PC-9 (cell line): ENCODE results near the gene FAM168A. TPM values are rescaled to one million over a fixed set of nuclear protein-coding genes. Genes with fewer than 3 reads are reported as not detected.

Source experiments
- BruUV-seq: library from RNA; stranded (reverse); fragments of 400-500 nt; replicated peaks from 2 replicates; lab custom pipeline; 2021; lab: Mats Ljungman, UMichigan
- CTCF ChIA-PET: fragments of 300-600 bp; sonication (Branson Sonifier 250); formaldehyde crosslinking; loops from one replicate; lab custom pipeline; 2022; ENCODE audit warnings: antibody characterized with exemption; lab: Charles Lee
- POLR2A ChIA-PET: fragments of 300-600 bp; sonication (Branson Sonifier 250); formaldehyde crosslinking; loops from one replicate; lab custom pipeline; 2022; ENCODE audit warnings: antibody characterized with exemption; ENCODE audit not compliant: unreplicated experiment; lab: Charles Lee
- DNase-seq, 2 experiments: peaks; one replicate each; pipeline versions ENCODE4 v3.0.0 to v3.0.0-alpha.2; 2015 to 2022; ENCODE audit warnings: mixed read lengths in 1 of 2
- H2AFZ ChIP-seq: fragments of 200-600 bp; sonication (generic); 2 replicates; pipeline ENCODE4 v1.8.1; 2017; ENCODE audit warnings: antibody characterized with exemption
- H3F3A ChIP-seq: fragments of 200-600 bp; sonication (generic); 2 replicates; pipeline ENCODE4 v1.8.1; 2017; ENCODE audit warnings: antibody characterized with exemption, mild to moderate bottlenecking, low read depth; ENCODE audit not compliant: insufficient read depth
- H3K27ac ChIP-seq: fragments of 200-600 bp; sonication (generic); 2 replicates; pipeline ENCODE4 v1.6.1; 2016; ENCODE audit warnings: mixed run types
- H3K27me3 ChIP-seq: fragments of 200-600 bp; sonication (generic); 2 replicates; pipeline ENCODE4 v1.6.1; 2016; ENCODE audit warnings: low read depth, mixed run types; ENCODE audit not compliant: insufficient read depth
- H3K36me3 ChIP-seq: fragments of 200-600 bp; sonication (generic); 2 replicates; pipeline ENCODE4 v1.6.1; 2016; ENCODE audit warnings: low read depth, mixed run types
- H3K4me1 ChIP-seq: fragments of 200-600 bp; sonication (generic); replicated peaks from 2 replicates; pipeline ENCODE4 v1.6.1; 2016; ENCODE audit warnings: mixed run types; ENCODE audit not compliant: insufficient read depth
- H3K4me2 ChIP-seq: fragments of 200-600 bp; sonication (generic); 2 replicates; pipeline ENCODE4 v1.6.1; 2017; ENCODE audit warnings: mixed run types
- H3K4me3 ChIP-seq: fragments of 200-600 bp; sonication (generic); 2 replicates; pipeline ENCODE4 v1.6.1; 2016; ENCODE audit warnings: mixed run types
- H3K79me2 ChIP-seq: fragments of 200-600 bp; sonication (generic); 2 replicates; pipeline ENCODE4 v1.6.1; 2017; ENCODE audit warnings: low read depth, mixed run types
- H3K9me2 ChIP-seq: fragments of 200-600 bp; sonication (generic); 2 replicates; pipeline ENCODE4 v1.8.1; 2017; ENCODE audit warnings: mild to moderate bottlenecking; ENCODE audit not compliant: insufficient read depth
- H3K9me3 ChIP-seq: fragments of 200-600 bp; sonication (generic); 2 replicates; pipeline ENCODE4 v1.8.1; 2016; ENCODE audit warnings: low read depth; ENCODE audit not compliant: insufficient read depth
- H4K20me1 ChIP-seq: fragments of 200-600 bp; sonication (generic); 2 replicates; pipeline ENCODE4 v1.8.1; 2017; ENCODE audit not compliant: insufficient read depth
- CTCF ChIP-seq: fragments of 200-600 bp; sonication (generic); conservative IDR thresholded peaks from 2 replicates; pipeline ENCODE4 v1.6.1; 2017; ENCODE audit warnings: mixed run types, antibody characterized with exemption, mild to moderate bottlenecking, moderate library complexity
- EZH2 ChIP-seq: fragments of 200-600 bp; sonication (generic); IDR thresholded peaks from 2 replicates; pipeline ENCODE4 v1.8.0; 2017; ENCODE audit warnings: antibody characterized with exemption, low read depth
- intact Hi-C: fragments of 100-400 bp; cut with micrococcal nuclease; formaldehyde crosslinking; loops from one replicate; pipeline ENCODE4 v1.10.0; 2022; ENCODE audit not compliant: unreplicated experiment
- total RNA-seq: library from RNA; stranded (reverse); gene quantifications from 2 replicates; pipeline ENCODE4 v1.2.3, GENCODE V29; 2021

FAM168A gene
- total RNA-seq, 1 experiment from 2014 or later: 51.2 TPM

GRCh38 chr11:73399636-73400035 is 198.3 kb downstream of the FAM168A start:
- Histone ChIP-seq H3K79me2 (no peaks in the 10 kb centered on the region), H3K4me3 (no peak overlapping the region), H3K27me3 (no peaks in the 10 kb centered on the region), H3K36me3 (no peaks in the 10 kb centered on the region), H3K4me2 (no peak overlapping the region), H3K4me1 (no peaks in the 10 kb centered on the region), H3K9me3 (no peaks in the 10 kb centered on the region), H3K9me2 (no peaks in the 10 kb centered on the region), H4K20me1 (no peaks in the 10 kb centered on the region), H3K27ac (no peak overlapping the region), H2AFZ (no peak overlapping the region), H3F3A (no peaks in the 10 kb centered on the region)
- DNase-seq: no peak
- BruUV-seq: no TSS peak
- intact Hi-C loops: no loop called here
- CTCF ChIA-PET: no interaction called here
- POLR2A ChIA-PET: no interaction called here
- TF ChIP-seq EZH2 (no peak), CTCF (no peak)

- H3K27me3 ChIP-seq: no peaks in the 10 kb centered on the region
- TF ChIP-seq EZH2 (no peak), CTCF (no peak)
- H3K4me3 ChIP-seq: no peak overlapping the region
- CTCF ChIA-PET: interaction anchor here (0.6 kb wide), 1 partner anchor 8 kb away, joined by 4 read pairs; no protein-coding TSS in a partner anchor
- BruUV-seq: no TSS peak
- H2AFZ ChIP-seq: no peak overlapping the region
- no peaks in the 10 kb centered on the region for H3F3A ChIP-seq
- no peaks in the 10 kb centered on the region for H3K9me2 ChIP-seq
- POLR2A ChIA-PET: no interaction called here
- no peaks in the 10 kb centered on the region for H3K36me3 ChIP-seq
- intact Hi-C loops: no loop called here
- no peaks in the 10 kb centered on the region for H3K4me1 ChIP-seq
- no peaks in the 10 kb centered on the region for H3K9me3 ChIP-seq
- no peak overlapping the region for H3K27ac ChIP-seq
- H4K20me1 ChIP-seq: no peaks in the 10 kb centered on the region
- no peak overlapping the region for H3K4me2 ChIP-seq
- H3K79me2 ChIP-seq: no peaks in the 10 kb centered on the region
- no peak for DNase-seq
Observed at GRCh38 chr11:73399159-73399590, 198.7 kb downstream of the FAM168A start.

- Histone ChIP-seq H3K4me1 (no peaks in the 10 kb centered on the region), H3F3A (no peaks in the 10 kb centered on the region), H3K79me2 (no peaks in the 10 kb centered on the region), H4K20me1 (no peaks in the 10 kb centered on the region), H3K9me3 (no peaks in the 10 kb centered on the region), H3K4me3 (no peak overlapping the region), H3K27ac (no peak overlapping the region), H3K4me2 (no peak overlapping the region), H3K9me2 (no peaks in the 10 kb centered on the region), H3K36me3 (no peaks in the 10 kb centered on the region), H3K27me3 (no peaks in the 10 kb centered on the region), H2AFZ (no peak overlapping the region)
- intact Hi-C loops: no loop called here
- CTCF ChIA-PET: interaction anchor here (0.6 kb wide), 1 partner anchor 8 kb away, joined by 4 read pairs; no protein-coding TSS in a partner anchor
- no peak for DNase-seq
- POLR2A ChIA-PET: no interaction called here
- TF ChIP-seq EZH2 (no peak), CTCF (no peak)
- no TSS peak for BruUV-seq
Observed at GRCh38 chr11:73398721-73399120, 199.2 kb downstream of the FAM168A start.
